IMR-90 (cell line): Measurements from ENCODE around the gene SLC19A1. TPM values are rescaled to one million over a fixed set of nuclear protein-coding genes. Genes with fewer than 3 reads are reported as not detected.

ENCODE experiments used
- ATAC-seq: fragments of 200-7000 bp; cut with Tn5 transposase; 2 replicates; pipeline ENCODE4 v1.9.1; 2020; ENCODE audit warnings: low read depth, mild to moderate bottlenecking, moderate library complexity
- BruUV-seq: library from RNA; stranded (reverse); fragments of 400-500 nt; replicated peaks from 2 replicates; lab custom pipeline; 2021; lab: Mats Ljungman, UMichigan
- CTCF ChIA-PET: fragments of 300-600 bp; formaldehyde crosslinking; extraction: SDS; loops from one replicate; lab custom pipeline; 2021; ENCODE audit warnings: antibody characterized with exemption; lab: Yijun Ruan, JAX
- POLR2A ChIA-PET: fragments of 300-600 bp; sonication (Branson Sonifier 250); formaldehyde crosslinking; loops from one replicate; lab custom pipeline; 2022; ENCODE audit warnings: antibody characterized with exemption; ENCODE audit not compliant: unreplicated experiment; lab: Charles Lee
- DNase-seq: peaks from one replicate; pipeline ENCODE4 v3.0.0; 2013
- H2AFZ ChIP-seq: replicated peaks from 2 replicates; pipeline ENCODE3; 2013; ENCODE audit warnings: low read length, mild to moderate bottlenecking; ENCODE audit not compliant: poor library complexity
- H2AK5ac ChIP-seq: 2 replicates; pipeline ENCODE4 v1.6.1; 2013; ENCODE audit warnings: low read depth, low read length, inconsistent platforms
- H2AK9ac ChIP-seq: replicated peaks from 2 replicates; pipeline ENCODE3; 2013; ENCODE audit warnings: mild to moderate bottlenecking, low read depth, low read length, moderate library complexity; ENCODE audit not compliant: poor library complexity
- H2BK120ac ChIP-seq: 2 replicates; pipeline ENCODE4 v1.6.1; 2013; ENCODE audit warnings: low read depth, low read length, inconsistent platforms
- H2BK15ac ChIP-seq: 3 replicates; pipeline ENCODE4 v1.6.1; 2013; ENCODE audit warnings: low read depth, low read length, inconsistent platforms
- H2BK20ac ChIP-seq: 2 replicates; pipeline ENCODE4 v1.6.1; 2013; ENCODE audit warnings: low read depth, mild to moderate bottlenecking, inconsistent platforms, low read length, moderate library complexity
- H2BK5ac ChIP-seq: 2 replicates; pipeline ENCODE4 v1.6.1; 2013; ENCODE audit warnings: mild to moderate bottlenecking, low read depth, low read length, inconsistent platforms; ENCODE audit not compliant: poor library complexity, severe bottlenecking
- H3K14ac ChIP-seq: replicated peaks from 2 replicates; pipeline ENCODE4 v1.6.1; 2013; ENCODE audit warnings: low read depth, low read length, inconsistent platforms
- H3K18ac ChIP-seq: 2 replicates; pipeline ENCODE4 v1.6.1; 2013; ENCODE audit warnings: low read depth, low read length, control low read depth
- H3K23ac ChIP-seq: 2 replicates; pipeline ENCODE4 v1.6.1; 2013; ENCODE audit warnings: low read depth, low read length, inconsistent platforms
- H3K27ac ChIP-seq: 2 replicates; pipeline ENCODE4 v1.5.1; 2013; ENCODE audit warnings: mild to moderate bottlenecking, control low read depth, low read length; ENCODE audit not compliant: insufficient read depth
- H3K27me3 ChIP-seq: 2 replicates; pipeline ENCODE4 v1.6.1; 2013; ENCODE audit warnings: low read length; ENCODE audit not compliant: control insufficient read depth, insufficient read depth
- H3K36me3 ChIP-seq: 2 replicates; pipeline ENCODE4 v1.6.1; 2013; ENCODE audit warnings: low read length, mixed read lengths; ENCODE audit not compliant: control insufficient read depth, insufficient read depth
- H3K4ac ChIP-seq: 2 replicates; pipeline ENCODE4 v1.6.1; 2013; ENCODE audit warnings: low read depth, low read length, inconsistent platforms
- H3K4me1 ChIP-seq: 2 replicates; pipeline ENCODE4 v1.6.1; 2013; ENCODE audit warnings: low read length, mixed read lengths; ENCODE audit not compliant: control insufficient read depth, insufficient read depth
- H3K4me2 ChIP-seq: 2 replicates; pipeline ENCODE4 v1.6.1; 2013; ENCODE audit warnings: low read depth, mild to moderate bottlenecking, control low read depth, low read length, moderate library complexity
- H3K4me3 ChIP-seq: 2 replicates; pipeline ENCODE4 v1.5.1; 2013; ENCODE audit warnings: low read depth, mild to moderate bottlenecking, control low read depth, low read length, moderate library complexity; ENCODE audit not compliant: insufficient read depth
- H3K56ac ChIP-seq: 2 replicates; pipeline ENCODE4 v1.6.1; 2013; ENCODE audit warnings: low read length, inconsistent platforms; ENCODE audit not compliant: insufficient read depth; ENCODE audit errors: extremely low read depth
- H3K79me1 ChIP-seq, 2 experiments: 2 replicates each; pipeline ENCODE4 v1.6.1; 2013; ENCODE audit warnings: low read length in 2 of 2, inconsistent platforms in 1 of 2, low read depth in 1 of 2
- H3K9ac ChIP-seq: 2 replicates; pipeline ENCODE4 v1.6.1; 2013; ENCODE audit warnings: low read depth, low read length, control low read depth
- H3K9me1 ChIP-seq: 2 replicates; pipeline ENCODE4 v1.6.1; 2013; ENCODE audit warnings: low read length, inconsistent platforms; ENCODE audit not compliant: insufficient read depth
- H3K9me3 ChIP-seq: 2 replicates; pipeline ENCODE4 v1.6.1; 2013; ENCODE audit warnings: low read length; ENCODE audit not compliant: control insufficient read depth, insufficient read depth
- H4K20me1 ChIP-seq: 2 replicates; pipeline ENCODE4 v1.6.1; 2013; ENCODE audit warnings: low read length, inconsistent platforms; ENCODE audit not compliant: insufficient read depth
- H4K5ac ChIP-seq: 2 replicates; pipeline ENCODE4 v1.6.1; 2013; ENCODE audit warnings: mild to moderate bottlenecking, low read depth, low read length, control low read depth
- H4K8ac ChIP-seq, 2 experiments: 2 replicates each; pipeline ENCODE4 v1.6.1; 2013; ENCODE audit warnings: low read depth in 2 of 2, low read length in 2 of 2, control low read depth in 1 of 2, inconsistent platforms in 1 of 2
- H4K91ac ChIP-seq: 2 replicates; pipeline ENCODE4 v1.6.1; 2013; ENCODE audit warnings: low read depth, low read length, inconsistent platforms; ENCODE audit not compliant: insufficient read depth
- CHD1 ChIP-seq: IDR thresholded peaks from 2 replicates; pipeline ENCODE4 v1.6.1; 2012; ENCODE audit warnings: low read depth, low read length, improper control_type of control experiment
- ELK1 ChIP-seq: fragments of 150-350 bp; IDR thresholded peaks from 2 replicates; pipeline ENCODE4 v1.6.1; 2016; ENCODE audit warnings: low read depth, mild to moderate bottlenecking, low read length, moderate library complexity, borderline replicate concordance
- NFE2L2 ChIP-seq: fragments of 150-350 bp; IDR thresholded peaks from 2 replicates; pipeline ENCODE4 v1.6.1; 2016; ENCODE audit warnings: low read depth, mild to moderate bottlenecking, low read length
- RAD21 ChIP-seq: IDR thresholded peaks from 2 replicates; pipeline ENCODE4 v1.6.1; 2012; ENCODE audit warnings: low read length, improper control_type of control experiment
- RFX5 ChIP-seq: IDR thresholded peaks from 2 replicates; pipeline ENCODE4 v1.8.0; 2012; ENCODE audit warnings: low read depth, mild to moderate bottlenecking, low read length, moderate library complexity
- WGBS, 2 experiments: methylation state at CpG; one replicate each; pipeline versions ENCODE4 v1.1.5 to v1.1.7; 2013; ENCODE audit warnings: missing lambda C conversion rate in 2 of 2; ENCODE audit not compliant: insufficient read length in 1 of 2; ENCODE audit errors: extremely low coverage in 2 of 2; 5-methylcytosine and 5-hydroxymethylcytosine counted together
- dilution Hi-C: fragments of 300-500 bp; cut with HindIII; formaldehyde crosslinking; loops from one replicate; pipeline ENCODE4 v1.14.3; 2018; ENCODE audit warnings: low sequenced_read_pairs; ENCODE audit not compliant: unreplicated experiment
- in situ Hi-C: fragments of 300-500 bp; cut with MboI; formaldehyde crosslinking; loops from 3 replicates; pipeline ENCODE4 v1.14.3; 2019; ENCODE audit warnings: low sequenced_read_pairs, inconsistent platforms, mixed read lengths
- intact Hi-C: fragments of 100-400 bp; cut with micrococcal nuclease; formaldehyde crosslinking; loops from 2 replicates; pipeline ENCODE4 v1.10.0; 2022
- polyA plus RNA-seq, 3 experiments: library from polyadenylated mRNA; depleted of rRNA; stranded (reverse); fragments of >200 nt; gene quantifications; 2 replicates each; pipeline ENCODE4 v1.2.3, GENCODE V29; 2012; ENCODE audit warnings: low replicate concordance in 1 of 3
- total RNA-seq: library from RNA; depleted of rRNA; stranded (reverse); fragments of >200 nt; gene quantifications from 2 replicates; pipeline ENCODE4 v1.2.3, GENCODE V29; 2012

SLC19A1 gene
- total and polyA plus RNA-seq, 2 of the 4 experiments (the other 2 are of a cell fraction): 2.2 to 16.2 TPM

GRCh38 chr21:45559216-45560105, 17.2 kb upstream of the SLC19A1 start:
- Histone ChIP-seq H2BK5ac (no peak overlapping the region), H2AK9ac (no peak overlapping the region), H3K4me3 (no peak overlapping the region), H4K20me1 (no peaks in the 10 kb centered on the region), H2BK15ac (no peak overlapping the region), H3K4me1 (peaks cover 9% of the 10 kb centered on the region), H3K9ac (no peak overlapping the region), H3K36me3 (no peaks in the 10 kb centered on the region), H3K27me3 (no peaks in the 10 kb centered on the region; the same call in 1 of the 2 replicates), H3K18ac (no peak overlapping the region), H3K56ac (no peak overlapping the region), H3K4ac (no peak overlapping the region), H3K4me2 (no peak overlapping the region), H4K8ac (no peak overlapping the region), H3K14ac (no peak overlapping the region), H4K5ac (no peak overlapping the region), H3K79me1 (no peaks in the 10 kb centered on the region), H2AFZ (no peak overlapping the region), H3K23ac (no peak overlapping the region), H3K9me3 (peaks cover 4% of the 10 kb centered on the region; the same call in 1 of the 2 replicates), H4K91ac (no peak overlapping the region), H2AK5ac (no peak overlapping the region), H2BK120ac (no peak overlapping the region), H3K9me1 (peaks cover 6% of the 10 kb centered on the region; the same call in 1 of the 2 replicates), H2BK20ac (no peak overlapping the region), H3K27ac (no peak overlapping the region)
- intact Hi-C loops (loop anchor here (5.0 kb wide), 3 partner anchors 53 to 267 kb away; partner anchors contain the start of gene PCBP3), dilution Hi-C loops (no loop called here), in situ Hi-C loops (loop anchor here (5.0 to 10.0 kb wide), 2 partner anchors 258 to 365 kb away; no protein-coding TSS in a partner anchor)
- BruUV-seq: no TSS peak
- ATAC-seq (no peak), DNase-seq (no peak)
- POLR2A ChIA-PET: no interaction called here
- CTCF ChIA-PET: interaction anchor here (0.6 kb wide), 1 partner anchor 65 kb away, joined by 3 read pairs; no protein-coding TSS in a partner anchor
- WGBS, 2 experiments: 71% methylated on average over 7 of the region's 29 CpGs; no CpG with 5 or more reads in 1 of the 2 experiments
- TF ChIP-seq RAD21: no peak
- TF ChIP-seq RFX5: no peak
- TF ChIP-seq NFE2L2: no peak
- no peak for TF ChIP-seq ELK1
- no peak for TF ChIP-seq CHD1
